GM18861 (cell line): ENCODE results near the gene ADAMTSL1.

Experiments used
- ATAC-seq: cut with Tn5 transposase; IDR thresholded peaks from one replicate; pipeline ENCODE4 v1.9.1; 2021; ENCODE audit not compliant: unreplicated experiment

ADAMTSL1 gene

GRCh38 chr9:18496256-18497000 lies 22.5 kb downstream of the ADAMTSL1 start:
- ATAC-seq: no peak

- no peak for ATAC-seq
Observed at GRCh38 chr9:18499062-18499461, 25.1 kb downstream of the ADAMTSL1 start.

GRCh38 chr9:18499980-18500379 lies 26.0 kb downstream of the ADAMTSL1 start:
- ATAC-seq: no peak

- no peak for ATAC-seq
Observed at GRCh38 chr9:18500451-18500850, 26.5 kb downstream of the ADAMTSL1 start.

GRCh38 chr9:18501949-18502348 lies 28.0 kb downstream of the ADAMTSL1 start:
- ATAC-seq: no peak

- no peak for ATAC-seq
Observed at GRCh38 chr9:18502546-18502945, 28.6 kb downstream of the ADAMTSL1 start.

- no peak for ATAC-seq
Observed at GRCh38 chr9:18504707-18505106, 30.8 kb downstream of the ADAMTSL1 start.

- ATAC-seq: no peak
Observed at GRCh38 chr9:18507151-18507550, 33.2 kb downstream of the ADAMTSL1 start.

- ATAC-seq: no peak
Observed at GRCh38 chr9:18516514-18516913, 42.6 kb downstream of the ADAMTSL1 start.

GRCh38 chr9:18516965-18517364 lies 43.0 kb downstream of the ADAMTSL1 start:
- no peak for ATAC-seq

GRCh38 chr9:18520416-18521047 lies 46.6 kb downstream of the ADAMTSL1 start:
- no peak for ATAC-seq

- no peak for ATAC-seq
Observed at GRCh38 chr9:18526685-18527084, 52.7 kb downstream of the ADAMTSL1 start.

- ATAC-seq: no peak
Observed at GRCh38 chr9:18531136-18532065, 57.4 kb downstream of the ADAMTSL1 start.

GRCh38 chr9:18534611-18535010 lies 60.7 kb downstream of the ADAMTSL1 start:
- no peak for ATAC-seq

- ATAC-seq: no peak
Observed at GRCh38 chr9:18536554-18536953, 62.6 kb downstream of the ADAMTSL1 start.

GRCh38 chr9:18539203-18539693 lies 65.3 kb downstream of the ADAMTSL1 start:
- no peak for ATAC-seq

GRCh38 chr9:18542837-18543405 lies 69.0 kb downstream of the ADAMTSL1 start:
- ATAC-seq: no peak

GRCh38 chr9:18543406-18544192 lies 69.6 kb downstream of the ADAMTSL1 start:
- ATAC-seq: no peak

- ATAC-seq: no peak
Observed at GRCh38 chr9:18544456-18544855, 70.5 kb downstream of the ADAMTSL1 start.

GRCh38 chr9:18545636-18546360 lies 71.8 kb downstream of the ADAMTSL1 start:
- no peak for ATAC-seq
